Measurements from ENCODE around the gene ATXN3L. TPM values are rescaled to one million over a fixed set of nuclear protein-coding genes. Genes with fewer than 3 reads are reported as not detected.

Gene ATXN3L
- total RNA-seq, 4 donors from 2014 or later = not detected

DNA sequence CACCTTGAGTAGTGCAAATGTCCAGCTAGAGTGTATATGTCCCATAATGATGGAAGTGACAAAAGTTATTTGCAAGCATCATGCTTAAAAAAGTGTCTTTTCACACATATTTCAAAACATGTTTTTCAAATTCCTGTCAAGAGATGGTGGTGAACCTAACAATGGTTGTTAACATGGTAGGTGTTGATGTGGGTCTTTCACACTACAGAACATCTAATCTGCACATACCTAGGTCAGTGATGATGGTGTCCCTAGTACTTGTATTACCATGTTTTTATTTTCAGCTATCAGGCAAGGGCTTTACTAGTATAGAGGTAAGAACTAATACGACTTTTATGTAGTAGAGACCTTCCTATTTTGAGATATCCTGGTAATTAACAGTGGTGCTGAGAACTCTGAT lies 3.4 kb upstream of the ATXN3L start:
- TF ChIP-seq POLR2A (IDR thresholded peaks at IDR 0.05) = no peak
- TF ChIP-seq, protein P1, sequence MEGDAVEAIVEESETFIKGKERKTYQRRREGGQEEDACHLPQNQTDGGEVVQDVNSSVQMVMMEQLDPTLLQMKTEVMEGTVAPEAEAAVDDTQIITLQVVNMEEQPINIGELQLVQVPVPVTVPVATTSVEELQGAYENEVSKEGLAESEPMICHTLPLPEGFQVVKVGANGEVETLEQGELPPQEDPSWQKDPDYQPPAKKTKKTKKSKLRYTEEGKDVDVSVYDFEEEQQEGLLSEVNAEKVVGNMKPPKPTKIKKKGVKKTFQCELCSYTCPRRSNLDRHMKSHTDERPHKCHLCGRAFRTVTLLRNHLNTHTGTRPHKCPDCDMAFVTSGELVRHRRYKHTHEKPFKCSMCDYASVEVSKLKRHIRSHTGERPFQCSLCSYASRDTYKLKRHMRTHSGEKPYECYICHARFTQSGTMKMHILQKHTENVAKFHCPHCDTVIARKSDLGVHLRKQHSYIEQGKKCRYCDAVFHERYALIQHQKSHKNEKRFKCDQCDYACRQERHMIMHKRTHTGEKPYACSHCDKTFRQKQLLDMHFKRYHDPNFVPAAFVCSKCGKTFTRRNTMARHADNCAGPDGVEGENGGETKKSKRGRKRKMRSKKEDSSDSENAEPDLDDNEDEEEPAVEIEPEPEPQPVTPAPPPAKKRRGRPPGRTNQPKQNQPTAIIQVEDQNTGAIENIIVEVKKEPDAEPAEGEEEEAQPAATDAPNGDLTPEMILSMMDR (IDR thresholded peaks at IDR 0.05 in 4 of 5, conservative IDR thresholded peaks at IDR 0.05 in 1 of 5) = no peak
- no peaks in the 10 kb centered on the region for H3K4me1 ChIP-seq
- H3K27ac ChIP-seq = no peak overlapping the region
- H3K27me3 ChIP-seq = no peaks in the 10 kb centered on the region
- ATAC-seq = no peak
- H3K4me3 ChIP-seq = no peak overlapping the region
- H3K9me3 ChIP-seq = no peaks in the 10 kb centered on the region
- H3K36me3 ChIP-seq = no peaks in the 10 kb centered on the region
- intact Hi-C loops (cut with DNase I; ENCODE audit: low total_unique reads) = no loop called here
- no peak for DNase-seq
- in situ Hi-C loops (cut with MboI; ENCODE audit: low sequenced_read_pairs in 4 of 4) = no loop called here

DNA sequence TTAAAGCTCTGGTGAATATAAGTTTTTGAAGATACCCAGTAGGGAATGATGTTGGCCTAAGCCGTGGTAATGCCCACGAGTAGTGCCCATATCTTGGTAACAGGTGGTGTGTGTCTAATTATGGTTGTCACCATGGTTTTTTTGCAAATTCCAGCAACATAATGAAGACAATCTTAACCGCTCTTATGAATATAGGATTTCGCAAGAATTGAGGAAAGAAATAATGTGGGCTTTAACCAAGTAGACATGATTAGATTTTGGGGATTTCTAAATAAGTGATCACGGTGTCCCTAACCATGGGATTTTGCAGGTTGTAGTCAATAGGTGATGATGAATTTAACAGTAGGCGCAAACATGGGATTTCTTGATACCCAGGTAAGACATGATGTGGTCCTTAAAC lies 2.5 kb downstream of the ATXN3L start:
- Histone ChIP-seq H3K27me3 (no peaks in the 10 kb centered on the region), H3K4me1 (no peaks in the 10 kb centered on the region), H3K36me3 (no peaks in the 10 kb centered on the region), H3K27ac (no peak overlapping the region), H3K4me3 (no peak overlapping the region), H3K9me3 (no peaks in the 10 kb centered on the region)
- in situ Hi-C loops (cut with MboI; ENCODE audit: low sequenced_read_pairs in 4 of 4) = no loop called here
- intact Hi-C loops (cut with DNase I; ENCODE audit: low total_unique reads) = no loop called here
- ATAC-seq (no peak), DNase-seq (no peak)
- TF ChIP-seq, protein P1 (IDR thresholded peaks at IDR 0.05 in 4 of 5, conservative IDR thresholded peaks at IDR 0.05 in 1 of 5) = no peak

DNA sequence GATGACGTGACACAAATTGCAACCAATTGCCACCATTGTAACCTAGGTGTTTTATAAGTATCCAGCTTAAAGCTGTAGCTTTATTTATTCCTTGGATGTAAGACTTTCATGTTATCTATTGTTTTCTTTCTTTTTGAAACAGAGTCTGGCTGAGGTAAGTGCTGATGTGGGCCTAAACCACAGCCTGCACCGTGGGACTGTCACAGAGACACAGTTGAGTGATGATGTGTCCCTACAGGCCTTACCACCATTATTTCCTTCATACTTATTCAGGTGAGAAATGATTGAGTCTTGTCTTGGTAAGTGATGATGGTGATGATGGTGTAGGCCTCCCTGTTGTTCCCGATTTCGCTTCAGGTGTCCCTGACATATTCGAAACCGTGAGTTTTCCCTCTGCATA lies 8.3 kb downstream of the ATXN3L start:
- H3K4me1 ChIP-seq = no peaks in the 10 kb centered on the region
- H3K36me3 ChIP-seq = no peaks in the 10 kb centered on the region
- in situ Hi-C loops (cut with MboI; ENCODE audit: low sequenced_read_pairs in 4 of 4) = no loop called here
- no peak overlapping the region for H3K27ac ChIP-seq
- no peaks in the 10 kb centered on the region for H3K9me3 ChIP-seq
- ATAC-seq = no peak
- no peak for DNase-seq
- intact Hi-C loops (cut with DNase I; ENCODE audit: low total_unique reads) = no loop called here
- no peaks in the 10 kb centered on the region for H3K27me3 ChIP-seq
- no peak overlapping the region for H3K4me3 ChIP-seq
- TF ChIP-seq, protein P1 (IDR thresholded peaks at IDR 0.05 in 4 of 5, conservative IDR thresholded peaks at IDR 0.05 in 1 of 5) = no peak
- no peak for TF ChIP-seq POLR2A (IDR thresholded peaks at IDR 0.05)

DNA sequence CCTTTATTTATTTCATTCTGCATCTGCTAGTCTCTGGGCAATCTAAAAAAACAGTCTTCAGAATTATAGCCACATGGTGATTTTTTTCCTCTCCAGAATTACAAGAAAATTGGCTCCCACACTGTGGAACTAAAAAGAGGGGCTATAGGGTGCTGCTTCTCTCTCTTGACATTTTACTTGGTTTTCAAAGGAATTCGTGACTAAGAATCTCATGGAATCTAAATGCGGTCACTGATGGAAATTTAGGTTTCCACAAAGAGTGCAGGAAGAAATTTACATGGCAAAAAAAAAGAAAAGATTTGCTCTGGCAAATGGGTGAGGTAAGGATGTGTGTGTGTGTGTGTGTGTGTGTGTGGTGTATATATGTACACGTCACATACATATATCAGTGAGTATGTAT lies 10.2 kb downstream of the ATXN3L start:
- TF ChIP-seq, protein P1 (IDR thresholded peaks at IDR 0.05 in 4 of 5, conservative IDR thresholded peaks at IDR 0.05 in 1 of 5) = no peak
- no peak for TF ChIP-seq POLR2A (IDR thresholded peaks at IDR 0.05)
- no peak overlapping the region for H3K4me3 ChIP-seq
- H3K9me3 ChIP-seq = no peaks in the 10 kb centered on the region
- H3K4me1 ChIP-seq = no peaks in the 10 kb centered on the region
- H3K27me3 ChIP-seq = no peaks in the 10 kb centered on the region
- no peak overlapping the region for H3K27ac ChIP-seq
- intact Hi-C loops (cut with DNase I; ENCODE audit: low total_unique reads) (no loop called here), in situ Hi-C loops (cut with MboI; ENCODE audit: low sequenced_read_pairs in 4 of 4) (no loop called here)
- DNase-seq = no peak
- H3K36me3 ChIP-seq = no peaks in the 10 kb centered on the region
- ATAC-seq = no peak

DNA sequence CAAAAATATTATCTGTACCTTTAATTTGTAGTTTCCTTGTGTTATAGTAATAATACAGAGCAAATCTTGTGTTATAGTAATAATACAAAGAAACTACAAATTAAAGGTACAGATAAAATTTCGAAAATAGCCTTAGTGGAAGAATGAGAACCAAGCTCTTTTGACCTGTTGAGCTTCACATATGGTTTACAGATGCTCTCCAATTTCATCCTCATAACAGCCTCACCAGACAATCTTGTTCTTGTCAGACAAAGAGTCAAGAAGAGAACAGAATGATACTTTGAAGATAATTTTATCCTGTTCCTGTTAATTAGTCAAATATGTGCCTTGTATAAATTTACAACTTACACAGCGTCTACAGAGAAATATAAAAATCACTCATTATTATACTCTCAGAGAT lies 12.8 kb downstream of the ATXN3L start:
- Histone ChIP-seq H3K36me3 (no peaks in the 10 kb centered on the region), H3K27ac (no peak overlapping the region), H3K27me3 (no peaks in the 10 kb centered on the region), H3K9me3 (no peaks in the 10 kb centered on the region), H3K4me1 (no peaks in the 10 kb centered on the region), H3K4me3 (no peak overlapping the region)
- ATAC-seq (no peak), DNase-seq (no peak)
- in situ Hi-C loops (cut with MboI; ENCODE audit: low sequenced_read_pairs in 4 of 4) = no loop called here
- TF ChIP-seq, protein P1 (IDR thresholded peaks at IDR 0.05 in 4 of 5, conservative IDR thresholded peaks at IDR 0.05 in 1 of 5) = no peak
- TF ChIP-seq POLR2A (IDR thresholded peaks at IDR 0.05) = no peak
- intact Hi-C loops (cut with DNase I; ENCODE audit: low total_unique reads) = no loop called here

Measured in gastrocnemius medialis (tissue), 4 donors.